Measurements from ENCODE around the gene EEF1A2.

EEF1A2 gene

GRCh38 chr20:63503524-63503923, 4.6 kb upstream of the EEF1A2 start:
- H2BK12ac ChIP-seq (ENCODE audit: low read length) = no peak overlapping the region
- peaks cover 9 to 27% (median 20%) of the 10 kb centered on the region in 3 experiments for H3K27me3 ChIP-seq (ENCODE audit: control insufficient read depth in 3 of 3, insufficient read depth in 3 of 3, low read depth in 1 of 3, low read length in 3 of 3)
- H3K4me2 ChIP-seq (ENCODE audit: insufficient read depth, low read length, poor library complexity, severe bottlenecking) = no peak overlapping the region
- no peak overlapping the region for H2BK5ac ChIP-seq (ENCODE audit: low read length)
- no peak overlapping the region for H4K8ac ChIP-seq (ENCODE audit: low read depth, low read length)
- H3K4me3 ChIP-seq (ENCODE audit: low read length in 2 of 2) = no peak overlapping the region
- H3K9me3 ChIP-seq (replicated peaks in 1 of 2; ENCODE audit: control insufficient read depth in 2 of 2, insufficient read depth in 1 of 2, low read depth in 1 of 2, low read length in 2 of 2) = peaks cover 9 to 23% of the 10 kb centered on the region in 2 donors
- no peak for DNase-seq (ENCODE audit: low spot score)
- no peaks in the 10 kb centered on the region for H3K36me3 ChIP-seq (replicated peaks in 1 of 2; ENCODE audit: control insufficient read depth in 2 of 2, insufficient read depth in 2 of 2, low read length in 2 of 2)
- H4K91ac ChIP-seq (ENCODE audit: low read depth, low read length, poor library complexity) = no peak overlapping the region
- no peak overlapping the region for H3K18ac ChIP-seq (ENCODE audit: low read length)
- peaks cover 9 to 17% of the 10 kb centered on the region in 2 donors for H3K4me1 ChIP-seq (ENCODE audit: control insufficient read depth in 2 of 2, insufficient read depth in 1 of 2, low read depth in 1 of 2, low read length in 2 of 2)
- H2BK15ac ChIP-seq (ENCODE audit: low read length) = no peak overlapping the region
- no peak overlapping the region for H3K23ac ChIP-seq (ENCODE audit: low read depth, low read length, poor library complexity)
- H3K9ac ChIP-seq (ENCODE audit: low read depth, low read length, poor library complexity) = no peak overlapping the region
- no peak overlapping the region for H2AK5ac ChIP-seq (ENCODE audit: low read depth, low read length)
- no peaks in the 10 kb centered on the region for H3K79me1 ChIP-seq (ENCODE audit: low read depth, low read length)
- no peak overlapping the region for H3K4ac ChIP-seq (ENCODE audit: low read length)
- no peak overlapping the region for H2BK120ac ChIP-seq (ENCODE audit: low read depth, low read length)
- no CpG with 5 or more reads among the region's 7 CpGs for WGBS, 2 donors (ENCODE audit: extremely low coverage in 2 of 2, insufficient read length in 2 of 2, insufficient replicate concordance in 1 of 2)
- H3K14ac ChIP-seq (ENCODE audit: low read length) = no peak overlapping the region
- no peak overlapping the region for H3K27ac ChIP-seq (replicated peaks; ENCODE audit: low read length)
- peak overlapping the region; percentile 11 for H2AFZ ChIP-seq (ENCODE audit: low read length)

- H3K4me2 ChIP-seq (ENCODE audit: insufficient read depth, low read length, poor library complexity, severe bottlenecking) = no peak overlapping the region
- no peak overlapping the region for H4K91ac ChIP-seq (ENCODE audit: low read depth, low read length, poor library complexity)
- H2BK120ac ChIP-seq (ENCODE audit: low read depth, low read length) = no peak overlapping the region
- H2AK5ac ChIP-seq (ENCODE audit: low read depth, low read length) = peak overlapping the region; percentile 30
- H2BK5ac ChIP-seq (ENCODE audit: low read length) = no peak overlapping the region
- no peak overlapping the region for H3K4ac ChIP-seq (ENCODE audit: low read length)
- H3K4me3 ChIP-seq (ENCODE audit: low read length in 2 of 2) = no peak overlapping the region
- DNase-seq (ENCODE audit: low spot score) = no peak
- no peak overlapping the region for H3K27ac ChIP-seq (replicated peaks; ENCODE audit: low read length)
- H3K79me1 ChIP-seq (ENCODE audit: low read depth, low read length) = no peaks in the 10 kb centered on the region
- WGBS, 2 donors (ENCODE audit: extremely low coverage in 2 of 2, insufficient read length in 2 of 2, insufficient replicate concordance in 1 of 2) = no CpG with 5 or more reads among the region's 15 CpGs
- H2BK12ac ChIP-seq (ENCODE audit: low read length) = no peak overlapping the region
- H3K27me3 ChIP-seq (ENCODE audit: control insufficient read depth in 3 of 3, insufficient read depth in 3 of 3, low read depth in 1 of 3, low read length in 3 of 3) = peaks cover 14 to 33% (median 28%) of the 10 kb centered on the region in 3 experiments
- peaks cover 9 to 19% of the 10 kb centered on the region in 2 donors for H3K4me1 ChIP-seq (ENCODE audit: control insufficient read depth in 2 of 2, insufficient read depth in 1 of 2, low read depth in 1 of 2, low read length in 2 of 2)
- H3K14ac ChIP-seq (ENCODE audit: low read length) = peak overlapping the region; percentile 97
- no peak overlapping the region for H3K9ac ChIP-seq (ENCODE audit: low read depth, low read length, poor library complexity)
- H3K36me3 ChIP-seq (replicated peaks in 1 of 2; ENCODE audit: control insufficient read depth in 2 of 2, insufficient read depth in 2 of 2, low read length in 2 of 2) = no peaks in the 10 kb centered on the region
- no peak overlapping the region for H2AFZ ChIP-seq (ENCODE audit: low read length)
- peak overlapping the region; percentile 73 for H3K23ac ChIP-seq (ENCODE audit: low read depth, low read length, poor library complexity)
- H2BK15ac ChIP-seq (ENCODE audit: low read length) = peak overlapping the region; percentile 67
- peak overlapping the region; percentile 89 for H3K18ac ChIP-seq (ENCODE audit: low read length)
- H3K9me3 ChIP-seq (replicated peaks in 1 of 2; ENCODE audit: control insufficient read depth in 2 of 2, insufficient read depth in 1 of 2, low read depth in 1 of 2, low read length in 2 of 2) = peaks cover 3 to 15% of the 10 kb centered on the region in 2 donors
- H4K8ac ChIP-seq (ENCODE audit: low read depth, low read length) = no peak overlapping the region
These were observed 3.8 kb upstream of the EEF1A2 start for GRCh38 chr20:63502671-63503172.

- Histone ChIP-seq H2AK5ac (ENCODE audit: low read depth, low read length) (peak overlapping the region; percentile 30), H2BK15ac (ENCODE audit: low read length) (peak overlapping the region; percentile 67), H3K27ac (replicated peaks; ENCODE audit: low read length) (no peak overlapping the region), H3K4me1 (ENCODE audit: control insufficient read depth in 2 of 2, insufficient read depth in 1 of 2, low read depth in 1 of 2, low read length in 2 of 2) (peaks cover 9 to 19% of the 10 kb centered on the region in 2 donors), H3K4me2 (ENCODE audit: insufficient read depth, low read length, poor library complexity, severe bottlenecking) (peak overlapping the region; percentile 18), H3K4me3 (ENCODE audit: low read length in 2 of 2) (no peak overlapping the region), H3K79me1 (ENCODE audit: low read depth, low read length) (no peaks in the 10 kb centered on the region), H3K9me3 (replicated peaks in 1 of 2; ENCODE audit: control insufficient read depth in 2 of 2, insufficient read depth in 1 of 2, low read depth in 1 of 2, low read length in 2 of 2) (peaks cover 3 to 13% of the 10 kb centered on the region in 2 donors), H2AFZ (ENCODE audit: low read length) (no peak overlapping the region), H2BK120ac (ENCODE audit: low read depth, low read length) (no peak overlapping the region), H4K8ac (ENCODE audit: low read depth, low read length) (no peak overlapping the region), H3K9ac (ENCODE audit: low read depth, low read length, poor library complexity) (peak overlapping the region; percentile 12), H3K36me3 (replicated peaks in 1 of 2; ENCODE audit: control insufficient read depth in 2 of 2, insufficient read depth in 2 of 2, low read length in 2 of 2) (no peaks in the 10 kb centered on the region), H2BK5ac (ENCODE audit: low read length) (no peak overlapping the region), H4K91ac (ENCODE audit: low read depth, low read length, poor library complexity) (no peak overlapping the region), H3K18ac (ENCODE audit: low read length) (no peak overlapping the region), H3K14ac (ENCODE audit: low read length) (peak overlapping the region; percentile 97), H3K4ac (ENCODE audit: low read length) (peak overlapping the region; percentile 53), H3K27me3 (ENCODE audit: control insufficient read depth in 3 of 3, insufficient read depth in 3 of 3, low read depth in 1 of 3, low read length in 3 of 3) (peaks cover 19 to 40% (median 34%) of the 10 kb centered on the region in 3 experiments), H3K23ac (ENCODE audit: low read depth, low read length, poor library complexity) (peak overlapping the region; percentile 52), H2BK12ac (ENCODE audit: low read length) (no peak overlapping the region)
- WGBS, 2 donors (ENCODE audit: extremely low coverage in 2 of 2, insufficient read length in 2 of 2, insufficient replicate concordance in 1 of 2) = no CpG with 5 or more reads among the region's 26 CpGs
- DNase-seq (ENCODE audit: low spot score) = no peak
These were observed 3.2 kb upstream of the EEF1A2 start for GRCh38 chr20:63501818-63502670.

Measured in neuronal stem cell (in vitro differentiated cells).